Measurements from ENCODE around the gene ADAMTSL1.

ADAMTSL1 gene

DNA sequence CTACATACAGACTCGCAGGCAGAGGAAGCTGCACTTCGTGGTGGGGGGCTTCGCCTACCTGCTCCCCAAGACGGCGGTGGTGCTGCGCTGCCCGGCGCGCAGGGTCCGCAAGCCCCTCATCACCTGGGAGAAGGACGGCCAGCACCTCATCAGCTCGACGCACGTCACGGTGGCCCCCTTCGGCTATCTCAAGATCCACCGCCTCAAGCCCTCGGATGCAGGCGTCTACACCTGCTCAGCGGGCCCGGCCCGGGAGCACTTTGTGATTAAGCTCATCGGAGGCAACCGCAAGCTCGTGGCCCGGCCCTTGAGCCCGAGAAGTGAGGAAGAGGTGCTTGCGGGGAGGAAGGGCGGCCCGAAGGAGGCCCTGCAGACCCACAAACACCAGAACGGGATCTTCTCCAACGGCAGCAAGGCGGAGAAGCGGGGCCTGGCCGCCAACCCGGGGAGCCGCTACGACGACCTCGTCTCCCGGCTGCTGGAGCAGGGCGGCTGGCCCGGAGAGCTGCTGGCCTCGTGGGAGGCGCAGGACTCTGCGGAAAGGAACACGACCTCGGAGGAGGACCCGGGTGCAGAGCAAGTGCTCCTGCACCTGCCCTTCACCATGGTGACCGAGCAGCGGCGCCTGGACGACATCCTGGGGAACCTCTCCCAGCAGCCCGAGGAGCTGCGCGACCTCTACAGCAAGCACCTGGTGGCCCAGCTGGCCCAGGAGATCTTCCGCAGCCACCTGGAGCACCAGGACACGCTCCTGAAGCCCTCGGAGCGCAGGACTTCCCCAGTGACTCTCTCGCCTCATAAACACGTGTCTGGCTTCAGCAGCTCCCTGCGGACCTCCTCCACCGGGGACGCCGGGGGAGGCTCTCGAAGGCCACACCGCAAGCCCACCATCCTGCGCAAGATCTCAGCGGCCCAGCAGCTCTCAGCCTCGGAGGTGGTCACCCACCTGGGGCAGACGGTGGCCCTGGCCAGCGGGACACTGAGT lies 303.2 kb downstream of the ADAMTSL1 start:
- no peak for DNase-seq (ENCODE audit: low read depth in 2 of 2)

DNA sequence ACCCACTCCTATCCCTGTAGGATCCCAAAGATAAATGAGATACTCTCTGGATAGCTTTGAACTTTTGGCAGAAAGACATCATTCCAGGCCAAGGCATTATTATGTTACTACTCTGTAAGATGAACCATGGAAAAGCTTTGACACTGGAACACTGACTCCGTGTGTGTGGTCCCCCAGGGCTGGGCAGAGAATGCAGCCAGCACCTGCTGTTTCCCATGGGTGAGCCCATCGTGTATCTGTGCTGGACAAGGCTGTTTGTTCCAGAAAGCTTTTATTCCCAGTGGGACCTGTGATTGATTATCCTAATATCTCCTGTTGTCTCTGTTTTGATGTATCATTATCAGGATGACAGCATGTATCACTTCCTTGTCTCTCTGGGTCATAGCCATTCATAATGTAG lies 304.2 kb downstream of the ADAMTSL1 start:
- DNase-seq (ENCODE audit: low read depth in 2 of 2) = no peak

DNA sequence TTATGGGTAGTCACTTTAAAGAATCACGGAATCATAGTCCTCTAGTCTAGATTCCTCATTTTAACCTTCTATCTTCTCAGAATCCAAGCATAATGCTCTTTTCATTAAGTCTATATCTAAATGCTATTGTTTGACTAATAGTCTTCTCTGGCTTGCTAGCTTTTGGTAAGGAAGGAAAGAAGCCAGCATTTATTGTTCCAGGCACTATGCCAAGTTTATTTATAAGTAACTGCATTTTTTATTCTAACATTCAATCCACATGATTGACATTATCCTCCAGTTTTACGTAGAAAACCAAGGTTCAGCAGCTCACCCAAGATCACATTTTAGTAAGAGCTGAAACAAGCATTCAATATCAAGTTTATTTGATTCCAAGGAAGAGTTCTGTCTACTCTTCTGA lies 304.9 kb downstream of the ADAMTSL1 start:
- DNase-seq (ENCODE audit: low read depth in 2 of 2) = no peak

DNA sequence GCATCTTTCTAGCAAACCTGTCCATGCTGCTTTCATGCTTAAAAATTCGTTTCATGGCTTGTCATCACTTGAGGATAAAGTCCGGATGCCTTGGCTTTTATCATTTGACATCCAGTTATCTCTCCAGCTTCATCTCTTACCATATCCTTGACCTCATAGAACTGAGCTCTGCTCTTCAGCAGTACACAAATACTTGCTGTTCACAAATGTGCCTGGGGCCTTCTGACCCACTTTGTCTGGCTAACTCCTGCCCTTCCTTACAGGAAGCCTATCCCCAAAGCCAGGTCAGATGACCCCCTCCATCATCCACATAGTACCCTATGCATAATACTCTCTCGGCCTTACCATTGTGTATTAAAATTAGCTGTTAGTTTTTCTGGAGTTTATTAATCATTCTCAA lies 310.0 kb downstream of the ADAMTSL1 start:
- no peak for DNase-seq (ENCODE audit: low read depth in 2 of 2)

DNA sequence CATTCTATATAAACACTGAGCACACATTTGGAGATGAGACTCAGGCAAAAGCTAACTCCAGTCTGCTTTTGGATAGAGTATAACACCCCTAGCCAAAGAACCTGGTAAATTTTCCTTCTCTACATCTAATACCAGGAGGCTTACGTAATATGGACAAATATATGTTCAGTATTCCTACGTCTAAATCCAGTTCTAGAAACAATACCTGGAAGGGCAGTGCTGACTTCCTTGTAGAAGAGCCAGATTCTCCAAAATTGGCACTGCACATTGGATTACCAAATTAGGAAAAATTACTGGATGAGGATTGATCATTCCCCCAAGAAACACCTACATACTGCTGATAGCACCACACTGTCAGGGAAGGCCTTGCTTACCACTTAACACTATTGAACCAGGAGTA lies 311.7 kb downstream of the ADAMTSL1 start:
- DNase-seq (ENCODE audit: low read depth in 2 of 2) = no peak

DNA sequence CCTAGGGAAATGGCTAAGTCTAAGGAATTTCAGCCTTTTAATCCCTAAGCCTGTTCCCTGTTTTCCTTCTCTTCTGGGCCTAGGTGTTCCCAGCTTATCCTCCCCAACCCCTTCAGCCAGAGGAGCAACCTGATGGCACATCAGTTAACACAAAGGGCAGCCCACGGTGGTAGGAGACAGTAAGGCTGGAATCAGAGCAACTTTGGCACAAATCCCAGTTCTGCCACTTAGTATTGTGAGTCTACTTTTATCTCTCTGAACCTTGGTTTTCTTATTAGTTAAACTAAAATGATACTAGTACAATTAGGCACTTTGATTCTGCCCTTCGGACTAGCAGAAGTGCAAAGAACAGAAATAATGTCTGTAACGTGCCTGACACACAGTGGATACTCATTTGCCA lies 312.2 kb downstream of the ADAMTSL1 start:
- DNase-seq (ENCODE audit: low read depth in 2 of 2) = no peak

DNA sequence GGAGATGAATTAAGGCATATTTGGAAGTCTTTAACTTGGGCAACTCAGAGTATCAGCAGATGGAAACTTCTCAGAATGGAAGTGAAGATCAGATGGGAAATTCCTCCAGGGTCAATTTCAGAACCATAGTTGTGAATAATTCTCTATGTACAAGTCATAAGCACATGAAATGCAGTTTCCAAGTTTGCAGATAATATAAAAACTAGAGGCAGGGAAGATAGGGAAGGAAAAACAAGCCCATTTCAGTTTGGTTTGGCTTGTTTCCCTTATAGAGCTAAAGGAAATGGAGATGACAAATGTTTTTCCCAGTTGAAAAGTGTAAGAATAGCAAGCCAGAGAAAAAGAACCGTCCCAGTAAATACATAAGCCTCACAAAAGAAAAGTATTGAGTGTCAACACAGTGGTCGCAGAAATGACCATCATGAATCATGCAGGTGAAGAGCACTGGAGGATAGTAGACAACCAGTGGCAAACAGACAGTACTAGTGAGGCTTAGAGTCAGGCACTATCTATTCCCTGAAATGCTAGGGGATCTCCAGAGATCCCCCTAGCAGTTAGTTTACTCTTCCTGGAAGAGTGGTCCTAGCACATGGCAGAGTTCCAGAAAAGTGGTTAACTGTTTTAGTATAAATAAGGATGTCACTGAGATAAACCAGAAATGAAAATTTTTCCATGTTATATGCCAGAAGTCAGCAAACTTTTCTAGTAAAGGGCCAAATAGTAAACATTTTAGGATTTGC lies 313.1 kb downstream of the ADAMTSL1 start:
- no peak for DNase-seq (ENCODE audit: low read depth in 2 of 2)

DNA sequence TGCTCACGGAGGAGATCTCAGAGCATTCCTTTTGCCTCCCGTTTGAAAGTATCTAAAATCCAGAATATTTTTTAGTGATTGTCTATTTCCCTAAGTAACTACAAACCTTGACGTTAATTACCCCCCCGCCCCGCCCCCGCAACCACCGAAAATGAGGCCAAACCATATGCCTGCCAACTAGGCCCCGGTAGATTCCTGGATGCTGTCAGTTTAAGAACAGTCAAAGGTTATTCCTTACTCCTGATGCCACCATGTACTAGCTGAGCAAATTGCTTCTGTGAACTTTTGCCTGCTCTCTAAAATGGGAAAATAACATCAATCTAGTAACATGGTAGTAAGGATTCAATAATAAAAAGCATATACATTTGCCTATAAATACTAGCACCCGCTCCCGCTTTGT lies 314.3 kb downstream of the ADAMTSL1 start:
- no peak for DNase-seq (ENCODE audit: low read depth in 2 of 2)

DNA sequence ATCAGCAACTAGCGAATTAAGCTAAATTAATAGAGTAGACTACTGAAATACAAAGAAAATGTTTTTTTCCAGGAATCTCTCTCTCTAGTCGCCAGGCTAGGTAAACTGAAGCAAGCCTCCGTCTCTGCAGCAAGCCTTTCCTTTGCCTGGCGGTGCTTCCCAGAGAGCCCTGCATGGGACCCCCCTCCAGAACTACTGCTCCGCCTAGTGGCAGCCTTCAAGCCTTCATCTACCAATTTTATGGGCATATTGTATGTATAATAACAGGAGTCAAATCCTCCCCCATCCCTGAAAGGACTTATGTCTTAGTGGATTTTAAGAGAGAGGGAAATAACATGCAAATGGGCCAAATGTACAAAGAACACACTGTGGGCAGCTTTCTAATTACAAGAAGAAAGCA lies 317.1 kb downstream of the ADAMTSL1 start:
- DNase-seq (ENCODE audit: low read depth in 2 of 2) = no peak

DNA sequence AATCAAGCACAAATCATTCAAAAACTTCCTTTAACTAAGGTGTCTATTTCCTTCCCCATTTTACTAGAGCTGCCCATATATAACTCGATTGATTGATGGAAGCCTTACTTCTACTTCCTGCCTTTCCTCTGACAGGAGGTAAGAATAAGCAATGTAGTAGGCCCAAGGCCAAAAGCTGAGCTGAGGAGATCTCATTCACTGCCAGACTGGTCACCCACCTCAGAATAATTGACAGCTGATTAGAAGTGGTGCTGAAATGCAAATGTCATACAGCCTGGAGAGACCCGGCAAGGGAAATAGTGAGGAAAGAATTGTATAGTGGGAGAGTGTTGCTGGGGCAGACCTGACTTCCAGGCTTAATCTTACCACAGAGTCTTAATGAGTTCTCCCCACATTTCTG lies 319.2 kb downstream of the ADAMTSL1 start:
- DNase-seq (ENCODE audit: low read depth in 2 of 2) = no peak

DNA sequence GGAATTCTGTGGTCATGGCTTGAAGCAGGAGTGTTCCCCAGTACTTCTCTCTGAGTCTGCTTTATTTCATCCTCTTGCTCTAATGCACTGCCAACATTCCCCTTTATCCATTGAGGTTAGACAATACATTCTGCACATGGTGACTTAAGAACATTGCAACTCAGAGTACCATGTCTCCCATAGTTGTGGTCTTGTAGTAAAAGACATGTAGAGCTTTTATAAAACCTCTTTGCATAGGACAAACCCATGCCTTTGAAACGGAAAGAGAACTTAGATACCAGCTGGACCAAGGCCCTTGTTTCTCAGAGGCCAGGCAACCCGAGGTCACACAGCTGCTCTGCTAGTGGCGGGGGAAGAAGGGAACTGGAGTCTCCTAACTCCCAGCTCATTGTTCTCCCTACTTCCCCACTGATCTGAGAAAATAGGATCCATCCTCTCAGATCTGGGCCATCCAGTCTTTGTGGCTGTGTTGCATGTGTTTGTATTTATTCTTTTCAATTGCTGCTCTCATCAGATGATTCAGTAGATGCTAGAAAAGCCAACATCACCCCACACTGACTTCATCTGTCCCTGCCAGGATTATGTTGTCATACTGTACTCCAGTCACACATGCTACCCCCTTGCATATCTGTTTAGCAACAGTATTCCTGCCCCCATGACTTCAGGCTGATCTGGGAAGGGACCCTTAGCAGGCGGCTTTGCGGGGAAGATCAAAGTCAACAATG lies 322.2 kb downstream of the ADAMTSL1 start:
- no peak for DNase-seq (ENCODE audit: low read depth in 2 of 2)

DNA sequence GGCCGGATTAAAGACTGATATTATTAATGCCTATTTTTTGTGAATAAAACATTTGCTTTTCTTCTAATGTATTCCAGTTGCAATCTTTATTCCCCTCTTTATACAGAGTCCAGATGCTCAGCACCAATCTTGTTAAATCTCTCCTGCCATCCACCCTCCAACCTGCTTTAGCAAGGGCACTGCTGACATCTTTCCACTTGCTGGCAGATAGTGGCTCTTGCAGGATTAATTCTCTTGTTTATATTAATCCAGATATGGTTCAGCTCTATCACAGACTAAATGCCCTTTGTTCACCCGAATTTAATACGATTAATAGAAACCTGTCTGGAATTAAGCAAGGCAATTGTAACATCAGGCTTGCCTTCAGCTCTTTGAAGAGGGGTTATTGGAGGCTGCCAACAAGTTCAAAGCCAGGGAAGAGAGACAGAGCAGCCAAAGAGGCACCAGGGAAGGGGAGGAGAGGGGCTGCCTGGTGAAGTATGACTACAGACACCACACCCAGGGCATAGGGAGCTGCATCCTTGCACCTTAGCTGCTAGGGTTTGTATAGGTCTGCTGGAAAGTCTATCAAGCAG lies 322.8 kb downstream of the ADAMTSL1 start:
- DNase-seq (ENCODE audit: low read depth in 2 of 2) = no peak

DNA sequence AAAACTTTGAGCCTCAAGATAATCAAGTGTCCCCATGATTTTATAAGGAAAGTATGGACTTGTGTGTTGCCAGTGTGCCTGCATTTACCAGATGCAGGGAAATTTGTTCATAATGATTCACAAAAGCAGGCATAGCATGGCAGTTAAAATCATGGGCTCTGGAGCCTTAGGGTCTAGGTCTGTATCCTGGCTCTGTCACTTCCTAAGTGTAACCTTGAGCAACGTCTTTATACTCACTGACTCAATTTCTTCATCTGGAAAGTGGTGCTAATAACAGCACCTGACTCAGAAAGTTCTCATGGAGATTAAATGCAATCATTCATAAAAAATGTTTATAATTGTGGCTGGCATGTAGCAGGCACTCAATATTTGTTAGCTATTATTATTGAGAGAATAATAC lies 324.2 kb downstream of the ADAMTSL1 start:
- DNase-seq (ENCODE audit: low read depth in 2 of 2) = no peak

DNA sequence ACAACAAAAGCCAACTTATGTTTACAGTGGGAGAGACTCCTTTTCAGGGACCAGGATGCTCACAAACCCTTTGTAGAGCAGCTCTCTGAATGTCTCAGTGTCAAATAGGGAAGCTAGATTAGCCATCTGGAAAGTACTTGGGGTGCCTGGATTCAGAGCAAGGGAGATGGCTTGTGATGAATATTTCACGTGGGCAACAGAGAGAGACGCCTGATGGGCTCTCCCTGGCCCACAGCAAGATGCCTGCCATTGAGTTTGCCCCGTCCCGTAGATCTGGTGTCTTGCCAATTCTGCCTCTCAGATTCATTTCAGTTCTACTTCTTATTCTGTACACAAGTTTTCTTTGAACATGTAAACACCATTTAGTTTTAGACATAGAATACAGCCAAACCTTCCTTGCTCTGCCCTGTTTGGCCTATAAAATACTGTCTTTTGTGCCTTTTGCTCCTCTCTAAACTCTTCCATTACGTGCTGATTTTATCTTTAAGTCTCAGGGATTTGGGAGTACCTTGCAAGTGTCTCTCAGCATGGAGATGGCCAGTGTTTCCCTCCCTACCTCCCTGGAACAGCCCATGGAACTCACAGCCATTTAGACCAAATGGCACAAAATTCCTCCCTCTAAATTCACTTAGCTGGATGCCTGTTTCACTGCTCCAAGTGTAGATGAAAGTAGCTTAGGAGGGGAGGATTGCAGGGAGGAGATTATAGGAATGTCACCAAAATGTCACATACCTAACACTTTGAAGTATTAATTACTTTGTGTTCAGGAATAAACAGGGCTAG lies 324.7 kb downstream of the ADAMTSL1 start:
- no peak for DNase-seq (ENCODE audit: low read depth in 2 of 2)

DNA sequence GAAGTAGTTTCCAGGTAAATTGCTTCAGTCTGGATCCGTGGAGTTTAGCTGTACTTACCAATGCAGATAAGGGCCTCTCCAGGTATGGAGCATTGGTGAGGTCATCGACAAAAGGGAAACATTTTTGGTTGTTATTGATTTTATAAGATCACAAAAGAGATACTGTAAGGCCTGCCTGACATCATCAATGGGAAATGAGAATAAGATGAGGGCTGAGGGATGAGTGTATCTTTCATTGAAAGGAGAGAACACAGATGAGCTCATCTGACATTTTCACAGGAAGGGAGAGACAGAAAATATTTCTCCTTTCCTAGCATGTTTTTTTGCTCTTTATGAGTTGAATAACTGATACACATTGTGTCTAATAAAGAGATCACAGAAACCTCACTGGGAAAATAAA lies 325.5 kb downstream of the ADAMTSL1 start:
- DNase-seq (ENCODE audit: low read depth in 2 of 2) = no peak

DNA sequence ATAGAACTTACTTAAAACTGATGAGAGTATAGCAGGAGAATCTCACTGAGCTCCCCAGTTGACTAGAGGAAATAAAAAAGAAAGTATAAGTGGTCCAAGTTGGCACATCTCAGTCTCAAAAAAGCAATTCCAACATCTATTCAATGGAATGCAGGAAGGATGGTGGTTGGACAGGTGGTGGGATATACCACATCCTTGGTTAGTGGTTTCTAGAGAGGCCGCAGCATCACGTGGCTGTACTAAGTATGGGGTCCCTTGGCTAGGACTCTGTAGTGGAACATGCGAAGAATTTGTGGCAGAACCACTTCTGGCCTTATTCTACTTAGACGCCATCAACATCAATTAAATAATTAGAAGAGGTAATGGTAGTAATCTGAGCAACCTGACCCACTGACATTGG lies 326.6 kb downstream of the ADAMTSL1 start:
- no peak for DNase-seq (ENCODE audit: low read depth in 2 of 2)

DNA sequence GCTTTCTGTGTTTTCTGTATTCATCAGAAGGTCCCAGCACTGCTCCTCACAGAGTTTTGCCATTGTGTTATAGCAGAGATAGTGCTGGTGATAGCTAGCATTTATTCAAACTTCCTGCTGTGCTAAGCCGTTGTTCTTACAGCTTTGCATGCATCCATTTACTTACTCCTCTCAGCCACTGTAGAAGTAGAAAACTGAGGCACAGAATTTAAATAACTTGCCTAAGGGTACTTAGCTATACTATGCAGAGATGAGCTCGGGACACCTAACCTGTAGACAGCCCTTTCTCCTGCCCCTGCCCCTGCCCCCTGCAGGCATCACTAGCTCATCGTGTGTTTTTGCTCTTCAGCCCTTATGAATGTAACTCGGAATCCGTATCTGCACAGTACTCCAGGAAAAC lies 331.4 kb downstream of the ADAMTSL1 start:
- DNase-seq (ENCODE audit: low read depth in 2 of 2) = no peak

DNA sequence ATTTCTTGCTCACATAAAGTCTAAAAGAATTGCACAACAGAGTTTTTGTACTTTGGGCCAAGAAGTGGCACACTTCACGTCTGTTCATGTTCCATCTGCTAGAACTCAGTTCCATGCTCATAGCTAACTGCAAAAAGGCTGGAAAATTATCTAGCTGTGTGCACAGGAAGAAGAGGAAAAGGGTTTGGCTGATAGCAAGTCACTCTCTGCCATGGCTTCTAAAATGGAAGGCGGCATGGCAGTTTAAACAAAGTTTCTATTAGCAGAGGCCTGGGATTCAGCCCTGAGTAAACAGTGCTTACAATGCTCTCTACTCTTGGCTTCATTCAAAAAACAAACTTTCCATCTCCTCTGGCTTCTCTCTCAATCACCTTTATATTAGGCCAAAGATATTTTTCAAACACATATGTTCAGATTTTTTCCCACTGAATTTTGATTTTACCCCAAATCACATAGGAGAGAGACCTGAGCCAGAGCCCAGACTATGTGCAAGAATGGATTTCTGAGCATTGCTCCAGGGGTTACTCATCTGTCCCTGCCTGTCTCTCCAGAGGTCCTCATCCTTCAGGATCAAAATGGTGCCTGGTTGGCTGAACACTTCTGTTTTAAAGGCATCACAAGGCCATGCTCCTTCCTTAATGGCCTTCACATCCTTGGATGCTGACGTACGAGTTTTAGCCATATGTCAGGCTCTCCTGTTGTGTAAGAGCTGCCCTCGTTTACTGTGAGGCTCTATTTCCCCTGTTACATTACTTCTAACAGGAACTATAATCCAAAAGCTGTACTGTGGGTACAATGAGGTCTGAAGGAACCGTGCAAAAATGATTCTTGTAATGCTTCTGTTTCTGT lies 332.5 kb downstream of the ADAMTSL1 start:
- DNase-seq (ENCODE audit: low read depth in 2 of 2) = no peak

DNA sequence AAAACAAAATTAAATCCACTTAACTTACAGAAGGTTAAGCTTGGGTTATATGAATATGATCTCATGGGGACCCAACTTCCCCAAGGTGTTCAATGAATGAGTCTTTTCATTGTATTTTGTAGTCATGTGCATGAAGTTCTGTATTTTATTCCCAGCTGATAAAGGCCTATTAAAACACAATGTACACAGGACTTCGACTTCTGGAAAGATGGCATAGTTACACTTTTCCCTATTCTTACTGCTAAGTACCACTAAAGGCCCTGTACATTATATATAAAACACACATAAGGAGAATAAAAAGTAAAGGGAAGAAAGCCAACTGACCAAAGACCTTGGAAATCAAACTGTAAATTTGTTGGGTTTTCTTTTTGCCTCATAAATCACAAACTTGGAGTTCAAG lies 336.6 kb downstream of the ADAMTSL1 start:
- no peak for DNase-seq (ENCODE audit: low read depth in 2 of 2)

DNA sequence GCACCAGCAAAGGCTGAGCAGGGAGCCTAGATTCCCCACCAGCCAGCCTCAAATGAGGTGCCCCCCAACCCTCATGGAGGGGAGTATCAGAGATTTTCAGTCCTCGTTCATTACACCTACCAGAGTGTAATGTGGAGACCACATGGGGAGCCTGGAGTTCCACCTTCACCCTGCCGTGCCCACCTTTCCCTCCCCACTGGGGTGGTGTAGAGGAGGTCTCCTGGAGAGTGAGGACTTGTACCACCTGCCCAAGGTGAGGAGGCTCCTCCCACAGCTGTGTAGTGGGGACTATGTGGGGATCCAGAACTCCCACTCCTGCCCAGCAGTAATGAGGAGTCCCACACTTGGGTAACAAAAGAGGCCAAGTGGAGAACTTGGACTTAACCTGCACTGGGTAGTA lies 337.2 kb downstream of the ADAMTSL1 start:
- no peak for DNase-seq (ENCODE audit: low read depth in 2 of 2)

Data from stimulated activated CD8-positive, alpha-beta memory T cell treated with anti-CD3 and anti-CD28 coated beads, Interleukin-7, amount 100 ng/mL, for 1 hour (primary cell).